ENCODE results near the gene FANCC. TPM values are rescaled to one million over a fixed set of nuclear protein-coding genes. Genes with fewer than 3 reads are reported as not detected.

The FANCC gene
- total and polyA plus RNA-seq, 2 of the 13 experiments (the other 11 are each of a cell fraction or from before 2014, with no cell fraction given), result 7.4 to 8.6 TPM

- Histone ChIP-seq H3K4me3 (replicated peaks in 1 of 3; ENCODE audit: insufficient read depth in 1 of 3, low read depth in 2 of 3, low read length in 3 of 3) (no peak overlapping the region), H3K4me1 (ENCODE audit: insufficient read depth, low read length) (peaks cover 9% of the 10 kb centered on the region), H3K27me3 (ENCODE audit: control insufficient read depth in 1 of 2, insufficient read depth in 2 of 2, low read length in 2 of 2) (no peaks in the 10 kb centered on the region), H3K27ac (ENCODE audit: extremely low read length, insufficient read depth, low read length) (no peak overlapping the region), H2AFZ (ENCODE audit: low read length) (no peak overlapping the region), H3K79me2 (ENCODE audit: insufficient read depth, low read length) (no peaks in the 10 kb centered on the region), H3K9ac (ENCODE audit: insufficient read depth, low read depth, low read length) (no peak overlapping the region), H4K20me1 (ENCODE audit: insufficient read depth, low read length) (no peaks in the 10 kb centered on the region), H3K9me3 (ENCODE audit: low read length) (no peaks in the 10 kb centered on the region), H3K4me2 (ENCODE audit: low read depth, low read length) (no peak overlapping the region), H3K36me3 (replicated peaks in 1 of 2; ENCODE audit: control insufficient read depth in 1 of 2, insufficient read depth in 2 of 2, low read length in 2 of 2) (peaks cover 0 to 1% of the 10 kb centered on the region in 2 experiments; a peak in 2 of 5 replicates)
- ATAC-seq (no peak), FAIRE-seq (no peak), DNase-seq (ENCODE audit: low spot score) (no peak)
- WGBS (ENCODE audit: low lambda C conversion rate), result 97% methylated on average over 11 of the region's 14 CpGs
- BruUV-seq (replicated peaks), result no TSS peak
- TF ChIP-seq ZBTB33 (CRISPR knock-in tag; IDR thresholded peaks at IDR 0.05) (peak; percentile 17; the same call in 1 of the 2 replicates), ZSCAN9 (CRISPR knock-in tag; IDR thresholded peaks at IDR 0.05; ENCODE audit: borderline replicate concordance) (no peak)
- in situ Hi-C loops (cut with HindIII; ENCODE audit: extremely low pct_ligation_motif_present, low pct_unique_long_range_greater_than_20kb), result no loop called here
- POLR2A ChIA-PET, result no interaction called here
- CTCF ChIA-PET (ENCODE audit: low intra/inter-chr PET ratio, low total read pairs), result no interaction called here
- intact Hi-C loops (cut with micrococcal nuclease; ENCODE audit: unreplicated experiment), result no loop called here
Measured at GRCh38 chr9:95137587-95138145, 179.8 kb downstream of the FANCC start.

- Histone ChIP-seq H3K9me3 (ENCODE audit: low read length) (no peaks in the 10 kb centered on the region), H4K20me1 (ENCODE audit: insufficient read depth, low read length) (no peaks in the 10 kb centered on the region), H3K79me2 (ENCODE audit: insufficient read depth, low read length) (no peaks in the 10 kb centered on the region), H2AFZ (ENCODE audit: low read length) (no peak overlapping the region), H3K4me1 (ENCODE audit: insufficient read depth, low read length) (peaks cover 17% of the 10 kb centered on the region), H3K27ac (ENCODE audit: extremely low read length, insufficient read depth, low read length) (no peak overlapping the region), H3K4me2 (ENCODE audit: low read depth, low read length) (no peak overlapping the region), H3K4me3 (replicated peaks in 1 of 3; ENCODE audit: insufficient read depth in 1 of 3, low read depth in 2 of 3, low read length in 3 of 3) (no peak overlapping the region), H3K27me3 (ENCODE audit: control insufficient read depth in 1 of 2, insufficient read depth in 2 of 2, low read length in 2 of 2) (no peaks in the 10 kb centered on the region), H3K9ac (ENCODE audit: insufficient read depth, low read depth, low read length) (no peak overlapping the region), H3K36me3 (replicated peaks in 1 of 2; ENCODE audit: control insufficient read depth in 1 of 2, insufficient read depth in 2 of 2, low read length in 2 of 2) (peaks cover 0 to 1% of the 10 kb centered on the region in 2 experiments; a peak in 2 of 5 replicates)
- in situ Hi-C loops (cut with HindIII; ENCODE audit: extremely low pct_ligation_motif_present, low pct_unique_long_range_greater_than_20kb) (no loop called here), intact Hi-C loops (cut with micrococcal nuclease; ENCODE audit: unreplicated experiment) (no loop called here)
- FAIRE-seq (no peak), DNase-seq (ENCODE audit: low spot score) (no peak), ATAC-seq (no peak)
- 98% methylated on average over 10 of the region's 10 CpGs for WGBS (ENCODE audit: low lambda C conversion rate)
- no TSS peak for BruUV-seq (replicated peaks)
- CTCF ChIA-PET (ENCODE audit: low intra/inter-chr PET ratio, low total read pairs), result no interaction called here
- POLR2A ChIA-PET, result no interaction called here
- no peak for TF ChIP-seq TMF1 (CRISPR knock-in tag; IDR thresholded peaks at IDR 0.05; ENCODE audit: low read depth)
- no peak for TF ChIP-seq PCBP1 (IDR thresholded peaks at IDR 0.05; ENCODE audit: borderline replicate concordance, low read depth, low read length)
- TF ChIP-seq ZNF629 (CRISPR knock-in tag; conservative IDR thresholded peaks at IDR 0.05), result peak; percentile 91
Measured at GRCh38 chr9:95135756-95136155, 181.8 kb downstream of the FANCC start.
